Neural progenitor cell (in vitro differentiated cells): ENCODE data around the gene ZSCAN29.

ENCODE experiments used
- CTCF ChIP-seq: fragments of 200-600 bp; sonication (generic); IDR thresholded peaks from 2 replicates; pipeline ENCODE4 v1.5.1; 2017; ENCODE audit warnings: antibody characterized with exemption, mild to moderate bottlenecking
- EZH2 ChIP-seq: fragments of 200-600 bp; sonication (generic); IDR thresholded peaks from 2 replicates; pipeline ENCODE4 v1.6.1; 2017; ENCODE audit warnings: antibody characterized with exemption, mild to moderate bottlenecking, moderate library complexity
- EZH2phosphoT487 ChIP-seq: fragments of 200-600 bp; sonication (generic); IDR thresholded peaks from 2 replicates; pipeline ENCODE4 v1.6.1; 2017; ENCODE audit warnings: antibody characterized with exemption

- TF ChIP-seq CTCF (no peak), EZH2phosphoT487 (no peak), EZH2 (no peak)
These were observed 53.9 kb downstream of the ZSCAN29 start for GRCh38 chr15:43316971-43317346.
